Pons (tissue), 1 donor: Measurements from ENCODE around the gene GOLGA6D.
"Not testable (repeated sequence)": the region's sequence is repeated elsewhere in the genome, so short reads cannot be mapped to it uniquely, and the experiment has no call there.

Experiments
- DNase-seq: peaks from one replicate; pipeline ENCODE4 v3.0.0-alpha.2; 2016; ENCODE audit warnings: low spot score

The GOLGA6D gene, protein sequence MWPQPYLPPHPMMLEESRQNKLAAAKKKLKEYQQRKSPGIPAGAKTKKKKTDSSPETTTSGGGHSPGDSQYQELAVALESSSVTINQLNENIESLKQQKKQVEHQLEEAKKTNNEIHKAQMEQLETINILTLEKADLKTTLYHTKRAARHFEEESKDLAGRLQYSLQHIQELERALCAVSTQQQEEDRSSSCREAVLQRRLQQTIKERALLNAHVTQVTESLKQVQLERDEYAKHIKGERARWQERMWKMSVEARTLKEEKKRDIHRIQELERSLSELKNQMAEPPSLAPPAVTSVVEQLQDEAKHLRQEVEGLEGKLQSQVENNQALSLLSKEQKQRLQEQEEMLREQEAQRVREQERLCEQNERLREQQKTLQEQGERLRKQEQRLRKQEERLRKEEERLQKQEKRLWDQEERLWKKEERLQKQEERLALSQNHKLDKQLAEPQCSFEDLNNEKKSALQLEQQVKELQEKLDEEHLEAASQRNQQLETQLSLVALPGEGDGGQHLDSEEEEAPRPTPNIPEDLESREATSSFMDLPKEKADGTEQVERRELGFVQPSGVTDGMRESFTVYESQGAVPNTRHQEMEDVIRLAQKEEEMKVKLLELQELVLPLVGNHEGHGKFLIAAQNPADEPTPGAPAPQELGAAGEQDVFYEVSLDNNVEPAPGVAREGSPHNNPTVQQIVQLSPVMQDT

DNA sequence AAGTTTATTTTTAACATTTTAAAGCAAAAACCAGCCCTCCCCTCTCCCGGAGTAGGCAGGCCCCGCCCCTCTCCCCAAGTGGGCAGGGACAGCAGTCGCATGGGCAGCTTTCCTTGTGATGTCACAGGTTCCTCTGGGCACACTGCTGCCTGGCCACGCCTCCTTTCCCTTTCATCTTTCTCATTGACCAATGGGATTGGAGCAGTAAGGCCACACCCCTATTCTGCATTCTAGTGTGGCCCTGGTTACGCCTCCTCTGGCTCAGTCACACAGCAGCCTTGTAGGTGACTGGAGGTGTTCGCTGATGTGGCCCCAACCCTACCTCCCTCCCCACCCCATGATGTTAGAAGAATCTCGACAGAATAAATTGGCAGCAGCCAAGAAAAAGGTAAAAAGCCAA lies at the start of gene GOLGA6D:
Gene GOLGA6D (plus strand): TSS at position 264 of the 400 bp plus-strand sequence. CDS start 41 bp downstream, at position 305.
- not testable (repeated sequence) for DNase-seq

GRCh38 chr15:75233504-75234190 lies 49.0 kb upstream of the GOLGA6D start:
- no peak for DNase-seq

DNA sequence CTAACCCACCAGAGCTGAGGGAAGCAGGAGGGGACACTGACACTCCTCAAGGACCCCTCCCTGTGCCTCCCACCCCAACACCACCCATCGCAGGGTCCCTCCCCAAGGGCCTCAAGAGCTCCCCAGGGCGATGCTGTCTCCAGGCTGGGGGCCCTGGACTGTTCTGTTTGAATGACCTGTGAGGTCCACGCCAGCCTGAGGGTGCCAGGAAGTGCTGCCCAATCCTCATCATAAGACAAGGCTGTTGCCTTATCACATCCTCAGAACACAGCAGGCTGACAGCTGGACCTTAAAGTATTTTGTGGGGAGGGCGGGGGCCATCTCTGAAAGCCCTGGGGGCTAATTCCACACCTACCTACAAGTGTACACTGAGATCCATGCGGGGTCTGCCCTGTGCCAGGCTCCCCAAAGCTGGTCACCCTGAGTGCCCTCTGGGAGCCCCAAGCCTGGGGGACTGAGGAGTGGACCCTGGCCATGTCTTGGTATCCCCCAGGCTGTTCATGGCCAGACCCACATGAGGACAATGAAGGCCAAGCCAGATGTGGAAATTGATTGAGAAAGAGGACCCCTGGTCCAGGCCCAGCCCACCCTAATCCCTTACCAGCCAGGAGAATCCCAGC lies 48.3 kb upstream of the GOLGA6D start:
- no peak for DNase-seq

GRCh38 chr15:75235051-75235673 lies 47.5 kb upstream of the GOLGA6D start:
- DNase-seq: no peak

- no peak for DNase-seq
These were observed 46.6 kb upstream of the GOLGA6D start for GRCh38 chr15:75235760-75236729.

DNA sequence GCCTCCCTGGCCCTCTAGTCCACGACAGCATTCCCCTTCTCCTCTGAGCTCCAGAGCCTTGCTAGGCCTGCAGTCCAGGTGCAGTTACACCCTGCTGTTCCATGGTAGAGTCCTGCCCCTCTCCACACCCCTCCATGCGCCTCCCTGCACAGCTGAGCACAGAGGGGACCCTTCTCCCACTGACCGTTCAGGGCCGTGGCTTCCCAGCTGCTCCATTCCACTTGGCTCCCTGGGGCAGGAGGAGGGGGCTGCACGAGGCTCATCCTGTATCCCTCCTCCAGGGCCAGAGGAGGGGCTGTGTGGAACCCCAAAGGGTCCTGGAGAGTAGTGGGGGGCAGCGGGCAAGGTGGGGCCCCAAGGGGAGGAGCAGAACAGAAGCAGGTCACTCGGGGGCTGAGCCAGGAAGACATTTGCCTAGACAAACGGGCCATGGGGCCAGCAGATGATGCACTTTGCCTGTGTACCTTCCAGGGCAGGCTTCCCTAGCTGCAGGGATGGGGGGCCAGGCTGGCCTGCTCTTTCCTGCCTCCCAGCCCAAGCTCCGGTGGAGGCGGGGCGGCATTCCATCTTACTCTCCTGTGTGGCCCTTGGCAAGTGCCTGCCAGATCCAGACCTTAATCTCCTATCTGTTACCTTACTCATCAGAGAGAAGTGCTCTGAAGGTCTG lies 45.2 kb upstream of the GOLGA6D start:
- DNase-seq: no peak

- DNase-seq: no peak
These were observed 44.5 kb upstream of the GOLGA6D start for GRCh38 chr15:75238150-75238549.

GRCh38 chr15:75245741-75246140 lies 36.9 kb upstream of the GOLGA6D start:
- not testable (repeated sequence) for DNase-seq

DNA sequence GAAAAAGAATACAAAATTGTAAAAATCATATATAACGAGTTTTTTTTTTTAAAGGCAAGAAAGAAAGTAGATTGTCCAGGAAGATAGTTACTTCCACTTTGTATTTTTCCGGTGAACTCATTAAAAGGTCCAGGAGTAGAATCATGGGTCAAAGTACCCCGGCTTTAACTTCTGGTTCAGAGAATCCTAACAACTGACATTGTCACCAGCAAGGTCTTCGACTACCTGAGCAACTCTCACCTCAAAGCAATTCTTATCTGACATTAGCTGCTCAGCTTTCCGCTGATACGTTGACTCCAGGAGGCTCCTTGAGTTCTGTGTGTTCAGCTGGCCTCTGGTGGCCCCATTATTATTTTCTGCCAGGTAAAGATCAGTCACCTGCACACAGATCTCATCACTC lies 33.6 kb upstream of the GOLGA6D start:
- DNase-seq: not testable (repeated sequence)

DNA sequence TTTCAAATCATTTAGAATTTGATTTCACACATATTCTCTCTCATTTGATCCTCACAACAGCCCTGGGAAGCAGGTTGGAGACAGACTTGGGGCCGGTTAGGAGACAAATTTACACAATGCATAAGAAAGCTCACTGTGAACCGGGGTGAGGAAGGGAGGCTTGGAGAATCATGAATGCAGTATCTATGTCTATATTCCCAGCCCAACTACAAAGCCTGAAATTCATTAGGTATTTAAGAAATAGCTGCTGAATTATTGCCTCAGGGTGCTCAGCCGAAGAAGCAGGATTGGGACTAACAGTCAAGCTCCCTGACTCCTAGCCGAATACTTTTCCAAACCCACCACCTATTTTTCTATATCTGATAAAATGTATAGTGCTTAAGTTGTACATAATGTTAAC lies 32.9 kb upstream of the GOLGA6D start:
- DNase-seq: no peak

GRCh38 chr15:75251343-75251742 lies 31.3 kb upstream of the GOLGA6D start:
- not testable (repeated sequence) for DNase-seq

DNA sequence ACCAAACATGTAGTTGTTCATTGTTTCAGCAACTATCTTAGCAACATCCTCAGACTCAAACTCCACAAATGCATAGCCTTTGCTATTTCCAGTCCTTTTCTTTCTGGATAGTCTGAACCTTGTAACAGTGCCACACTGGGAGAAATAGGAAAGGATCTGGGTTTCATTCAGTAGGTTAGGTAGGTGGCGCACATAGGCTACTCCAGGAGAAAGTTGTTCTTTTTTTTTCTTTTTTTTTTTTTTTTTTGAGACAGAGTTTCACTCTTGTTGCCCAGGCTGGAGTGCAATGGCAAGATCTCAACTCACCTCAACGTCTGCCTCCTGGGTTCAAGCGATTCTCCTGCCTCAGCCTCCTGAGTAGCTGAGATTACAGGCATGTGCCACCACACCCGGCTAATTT lies 30.4 kb upstream of the GOLGA6D start:
- DNase-seq: not testable (repeated sequence)

DNA sequence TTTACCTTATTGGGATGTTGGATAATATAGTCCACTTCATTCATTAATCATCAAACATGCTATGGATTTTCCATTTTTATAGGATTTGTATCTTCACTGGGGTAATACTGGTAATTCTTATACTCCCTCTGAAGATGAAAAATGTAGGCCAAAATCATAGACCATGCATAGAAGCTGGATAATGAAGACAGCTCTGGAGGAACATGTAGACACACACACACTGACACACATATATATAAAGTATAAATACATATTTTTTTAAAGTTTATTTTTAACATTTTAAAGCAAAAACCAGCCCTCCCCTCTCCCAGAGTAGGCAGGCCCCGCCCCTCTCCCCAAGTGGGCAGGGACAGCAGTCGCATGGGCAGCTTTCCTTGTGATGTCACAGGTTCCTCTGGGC lies 24.6 kb upstream of the GOLGA6D start, which contains the start of gene GOLGA6C:
Gene GOLGA6C (plus strand): TSS at position 301 of the 400 bp plus-strand sequence. CDS start 265 bp downstream, outside the sequence.
- not testable (repeated sequence) for DNase-seq

GRCh38 chr15:75258620-75259343 lies 23.9 kb upstream of the GOLGA6D start:
- not testable (repeated sequence) for DNase-seq

- DNase-seq: not testable (repeated sequence)
These were observed 22.8 kb upstream of the GOLGA6D start for GRCh38 chr15:75259873-75260272.

DNA sequence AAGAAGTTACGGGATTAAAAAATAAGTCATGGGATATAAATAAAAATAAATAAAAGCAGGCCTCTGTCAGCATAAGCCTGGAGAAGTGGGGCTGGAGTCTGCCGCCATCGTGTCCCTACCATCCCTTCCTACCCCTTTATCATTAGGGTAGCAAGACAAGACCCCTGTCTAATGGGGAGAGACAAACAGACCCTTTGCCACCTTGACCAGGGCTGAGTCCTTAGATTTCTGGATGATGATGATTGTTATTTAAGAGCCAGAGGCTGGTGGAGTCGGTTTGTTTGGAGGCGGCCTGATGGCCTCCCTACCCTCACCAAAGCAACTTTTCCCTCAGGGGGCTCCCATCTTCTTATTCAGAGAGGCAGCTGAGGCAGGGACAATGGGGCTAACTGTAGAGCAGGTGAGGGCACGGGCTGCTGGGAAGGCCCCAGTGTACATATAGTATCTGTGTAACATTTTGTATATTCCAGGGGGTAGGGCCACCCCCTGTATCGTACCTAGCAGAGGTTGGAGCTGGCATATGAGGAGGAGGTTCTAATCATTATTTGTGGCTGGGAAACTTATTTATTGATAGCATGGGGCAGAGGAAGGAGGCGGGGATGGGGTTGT lies 8.8 kb upstream of the GOLGA6D start:
- not testable (repeated sequence) for DNase-seq

- not testable (repeated sequence) for DNase-seq
These were observed 8.0 kb upstream of the GOLGA6D start for GRCh38 chr15:75274509-75275107.

DNA sequence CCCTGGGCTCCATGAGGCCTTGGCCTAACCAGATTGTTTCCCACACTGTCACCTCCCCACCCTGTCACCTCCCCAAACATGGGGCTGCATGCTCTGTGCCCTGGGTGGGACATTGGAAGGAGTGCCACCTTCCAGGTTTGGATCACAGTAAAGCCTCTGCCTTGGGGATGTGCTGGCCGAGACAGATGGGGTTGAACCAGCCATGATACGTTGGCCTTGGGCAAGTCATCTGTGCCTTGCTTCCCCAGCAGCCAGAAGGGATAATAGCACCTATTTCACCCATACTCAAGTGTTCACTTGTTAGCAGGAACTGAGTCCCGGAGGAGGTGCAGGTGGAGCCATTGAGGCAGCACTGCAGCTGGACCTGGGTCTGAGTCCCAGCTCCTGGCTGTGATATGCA lies 7.0 kb upstream of the GOLGA6D start:
- DNase-seq: not testable (repeated sequence)
